OCI-LY3 (cell line): ENCODE data around the gene GCKR.

Experiments used
- EZH2phosphoT487 ChIP-seq: fragments of 200-600 bp; shearing (Covaris generic); IDR thresholded peaks from 2 replicates; pipeline ENCODE4 v1.6.1; 2018; ENCODE audit warnings: antibody characterized with exemption, mixed run types, low read depth
- TF ChIP-seq, protein P1 (sequence below): fragments of 200-600, 300-600 bp; sonication (generic); IDR thresholded peaks from 2 replicates; pipeline ENCODE4 v1.5.1; 2014; ENCODE audit warnings: antibody characterized with exemption, low read length, low read depth

GRCh38 chr2:27559228-27559627 lies 62.6 kb downstream of the GCKR start:
- TF ChIP-seq, protein P1, sequence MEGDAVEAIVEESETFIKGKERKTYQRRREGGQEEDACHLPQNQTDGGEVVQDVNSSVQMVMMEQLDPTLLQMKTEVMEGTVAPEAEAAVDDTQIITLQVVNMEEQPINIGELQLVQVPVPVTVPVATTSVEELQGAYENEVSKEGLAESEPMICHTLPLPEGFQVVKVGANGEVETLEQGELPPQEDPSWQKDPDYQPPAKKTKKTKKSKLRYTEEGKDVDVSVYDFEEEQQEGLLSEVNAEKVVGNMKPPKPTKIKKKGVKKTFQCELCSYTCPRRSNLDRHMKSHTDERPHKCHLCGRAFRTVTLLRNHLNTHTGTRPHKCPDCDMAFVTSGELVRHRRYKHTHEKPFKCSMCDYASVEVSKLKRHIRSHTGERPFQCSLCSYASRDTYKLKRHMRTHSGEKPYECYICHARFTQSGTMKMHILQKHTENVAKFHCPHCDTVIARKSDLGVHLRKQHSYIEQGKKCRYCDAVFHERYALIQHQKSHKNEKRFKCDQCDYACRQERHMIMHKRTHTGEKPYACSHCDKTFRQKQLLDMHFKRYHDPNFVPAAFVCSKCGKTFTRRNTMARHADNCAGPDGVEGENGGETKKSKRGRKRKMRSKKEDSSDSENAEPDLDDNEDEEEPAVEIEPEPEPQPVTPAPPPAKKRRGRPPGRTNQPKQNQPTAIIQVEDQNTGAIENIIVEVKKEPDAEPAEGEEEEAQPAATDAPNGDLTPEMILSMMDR: no peak
- TF ChIP-seq EZH2phosphoT487: no peak
